GM18519 (cell line): ENCODE results near the gene MRPL10.

Source experiments
- ATAC-seq: cut with Tn5 transposase; IDR thresholded peaks from one replicate; pipeline ENCODE4 v1.9.1; 2021; ENCODE audit warnings: mild to moderate bottlenecking, moderate library complexity; ENCODE audit not compliant: unreplicated experiment, low FRiP score

The MRPL10 gene

GRCh38 chr17:47841488-47842291, 10.3 kb upstream of the MRPL10 start:
- no peak for ATAC-seq

- peak; percentile 74 for ATAC-seq
Observed at GRCh38 chr17:47840742-47841487, 9.6 kb upstream of the MRPL10 start, which contains the start of gene SCRN2. Gene SCRN2, minus strand, starts transcription at chr17:47841273. Its CDS starts 430 bp downstream, at chr17:47840843.

- no peak for ATAC-seq
Observed at GRCh38 chr17:47840001-47840741, 8.8 kb upstream of the MRPL10 start.

- no peak for ATAC-seq
Observed at GRCh38 chr17:47839071-47839470, 7.7 kb upstream of the MRPL10 start.

GRCh38 chr17:47838636-47839035, 7.3 kb upstream of the MRPL10 start:
- no peak for ATAC-seq

DNA sequence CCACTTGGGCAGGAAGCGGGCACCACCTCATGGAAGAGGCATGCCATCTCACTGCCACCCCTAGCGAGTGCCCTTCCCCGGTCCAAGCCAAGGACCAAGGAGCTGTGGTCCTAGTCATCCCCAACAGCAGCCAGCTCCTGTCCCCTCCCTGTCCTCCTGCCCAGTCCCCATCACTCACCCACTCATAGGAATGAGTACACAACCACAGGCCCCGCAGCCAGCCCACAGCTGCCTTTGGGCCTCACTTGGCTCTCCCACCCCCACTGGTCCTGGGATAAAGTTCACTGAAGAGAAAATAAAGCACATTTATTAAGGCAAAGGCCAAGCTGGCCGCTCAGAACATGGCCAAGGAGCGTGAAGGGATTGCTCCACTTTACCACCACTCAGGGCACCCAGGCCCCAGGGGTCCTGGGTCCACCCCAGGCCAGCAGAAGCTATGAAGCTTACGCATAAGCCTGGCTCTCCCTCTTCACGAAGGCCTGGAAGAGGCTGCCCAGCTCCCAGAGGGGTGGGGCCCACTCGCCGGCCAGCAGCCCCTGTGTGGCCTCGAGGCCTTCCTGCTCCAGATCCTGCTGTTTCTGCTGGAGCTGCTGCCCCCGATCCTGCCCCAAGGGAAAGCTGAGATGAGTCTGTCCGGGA, 6.2 kb upstream of the MRPL10 start:
- ATAC-seq, result no peak

DNA sequence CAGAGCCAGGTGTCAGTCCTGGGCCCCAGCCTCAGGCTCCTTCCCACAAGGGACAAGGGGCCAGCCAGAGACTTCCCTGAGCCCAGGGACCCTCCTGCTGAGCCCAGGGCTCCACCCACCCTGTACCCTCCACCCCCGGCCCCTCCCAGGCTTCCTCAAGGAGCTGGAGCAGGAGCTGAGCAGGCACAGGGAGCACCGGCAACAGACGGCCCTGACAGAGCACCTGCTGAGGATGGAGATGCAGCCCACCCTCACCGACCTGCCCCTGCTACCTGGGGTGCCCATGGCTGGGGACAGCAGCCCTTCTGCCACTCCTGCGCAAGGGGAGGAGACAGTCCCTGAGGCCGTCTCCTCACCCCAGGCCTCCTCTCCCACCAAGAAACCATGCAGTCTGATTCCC, 5.3 kb upstream of the MRPL10 start:
- no peak for ATAC-seq

DNA sequence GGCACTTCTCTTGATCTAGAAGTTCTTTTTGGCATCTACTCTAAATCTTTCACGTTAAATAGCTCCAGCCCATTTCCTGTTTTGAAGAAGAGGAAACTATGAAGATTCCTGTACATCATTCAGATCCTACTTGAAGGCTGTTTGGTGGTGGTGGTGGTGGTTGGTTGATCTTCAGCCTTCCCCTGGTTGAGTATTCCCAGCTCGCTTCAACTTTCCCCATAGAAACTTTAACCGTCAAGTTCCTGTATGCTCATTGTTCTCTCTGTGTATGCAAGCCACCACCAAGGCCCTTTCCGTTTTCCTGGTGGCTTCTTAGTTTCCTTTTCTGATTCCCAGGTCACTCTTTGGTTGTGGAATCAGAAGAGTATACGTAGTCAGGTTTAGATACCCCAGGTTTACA, 3.4 kb upstream of the MRPL10 start:
- ATAC-seq, result no peak

DNA sequence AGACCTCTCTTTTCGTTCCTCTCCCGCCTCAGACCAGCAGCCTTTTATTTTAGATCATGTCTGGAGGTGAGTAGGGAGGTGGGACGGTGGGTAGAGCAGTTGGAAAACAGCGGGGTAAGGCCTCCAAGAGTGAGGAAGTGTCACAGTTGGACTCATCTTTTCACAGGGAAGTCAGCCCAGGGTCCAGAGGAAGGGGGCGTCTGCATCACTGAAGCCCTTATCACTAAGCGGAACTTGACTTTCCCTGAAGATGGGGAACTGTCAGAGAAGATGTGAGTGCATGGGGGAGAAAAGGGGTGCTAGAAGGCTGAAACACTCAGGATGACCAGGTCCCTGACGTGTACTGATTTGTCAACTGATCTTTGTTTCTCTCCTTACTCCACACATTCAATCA, 590 bp upstream of the MRPL10 start:
- no peak for ATAC-seq

DNA sequence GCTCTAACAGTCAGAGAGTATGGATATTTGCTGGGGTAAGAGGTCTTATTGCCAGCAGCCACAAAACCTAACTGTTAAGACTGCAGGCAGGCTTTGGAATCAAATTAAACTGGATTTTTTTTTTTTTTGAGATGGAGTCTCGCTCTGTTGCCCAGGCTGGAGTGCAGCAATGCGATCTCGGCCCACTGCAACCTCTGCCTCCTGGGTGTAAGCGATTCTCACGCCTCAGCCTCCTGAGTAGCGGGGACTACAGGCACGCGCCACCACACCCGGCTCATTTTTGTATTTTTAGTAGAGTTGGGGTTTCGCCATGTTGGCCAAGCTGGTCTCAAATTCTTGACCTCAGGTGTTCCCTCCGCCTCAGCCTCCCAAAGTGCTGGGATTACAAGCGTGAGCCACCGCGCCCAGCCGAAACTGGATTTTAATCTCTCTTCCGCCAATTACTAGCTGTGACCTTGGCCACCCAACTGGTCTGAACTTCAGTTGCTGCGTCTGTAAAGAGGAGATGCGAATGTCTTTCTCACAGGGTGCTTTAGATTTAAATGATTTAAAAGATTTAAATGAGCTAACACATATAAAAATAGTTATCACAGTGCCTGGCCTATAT, 842 bp downstream of the MRPL10 start:
- ATAC-seq, result no peak

GRCh38 chr17:47829870-47830269, 1.5 kb downstream of the MRPL10 start:
- ATAC-seq, result no peak

DNA sequence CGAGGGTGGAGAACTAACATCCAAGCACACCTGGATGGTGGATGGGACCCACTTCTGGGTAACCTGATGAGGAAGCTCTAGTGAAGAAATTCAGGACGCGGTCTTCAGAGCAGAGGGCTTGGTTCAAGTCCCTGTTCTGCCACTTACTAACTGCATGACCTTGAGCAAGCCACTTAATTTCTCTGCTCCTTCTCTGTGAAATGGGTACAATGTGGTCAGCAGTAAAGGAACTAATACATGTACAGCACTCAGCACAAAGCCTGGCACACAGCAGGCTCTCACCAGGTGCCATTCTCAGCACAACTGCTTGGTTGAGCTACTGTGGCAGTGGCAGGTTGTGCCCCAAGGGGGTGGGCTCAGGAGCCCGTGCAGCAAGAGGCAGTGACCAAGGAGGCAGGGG, 7.8 kb downstream of the MRPL10 start:
- no peak for ATAC-seq

GRCh38 chr17:47822785-47823184, 8.6 kb downstream of the MRPL10 start:
- ATAC-seq, result no peak

DNA sequence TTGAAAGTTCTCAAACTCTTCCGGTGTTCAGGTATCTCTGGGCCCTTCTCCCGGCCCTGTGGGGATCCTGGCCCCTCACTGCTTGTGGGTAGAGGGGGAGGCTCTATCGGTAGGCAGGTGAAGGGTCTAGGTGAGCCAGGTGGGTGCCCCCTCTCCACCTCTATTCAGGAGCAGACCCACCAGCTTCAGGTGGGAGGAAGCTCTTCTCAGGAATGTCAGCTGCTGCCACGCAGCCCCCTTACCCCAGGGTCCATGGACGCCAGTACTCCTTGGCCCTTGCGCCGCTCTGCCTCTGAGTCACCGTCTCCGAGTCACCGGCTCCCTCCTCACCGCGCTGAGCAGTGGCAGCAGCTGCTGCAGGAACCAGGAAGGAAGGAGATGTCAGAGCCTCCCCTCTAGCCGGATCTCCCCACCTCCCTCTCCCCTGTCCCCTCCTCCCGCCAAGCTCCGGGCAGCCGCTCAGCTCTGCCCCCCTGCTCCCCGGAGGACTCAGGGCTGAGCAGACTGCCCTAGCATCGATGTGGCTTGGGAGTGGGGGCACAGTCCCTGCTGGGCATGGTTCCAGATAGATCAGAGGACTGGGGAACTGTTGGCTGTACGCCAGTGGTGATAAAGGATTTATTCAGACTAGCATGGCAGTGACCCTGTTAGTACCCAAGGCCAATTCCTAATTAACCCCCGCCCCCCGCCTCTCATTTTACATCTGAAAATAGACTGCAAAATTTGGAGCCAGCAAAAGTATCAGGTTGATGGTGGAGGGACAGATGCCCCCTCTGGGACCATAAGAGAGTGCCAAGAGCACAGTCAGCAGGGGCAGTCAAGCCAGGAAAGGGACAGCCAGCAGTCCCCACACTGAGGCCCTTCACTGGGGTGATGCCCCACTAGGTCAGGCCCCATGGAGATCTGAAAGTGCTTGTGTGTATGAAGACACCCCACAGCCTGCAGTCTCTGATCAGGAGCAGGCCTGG, 9.6 kb downstream of the MRPL10 start, which contains the start of gene OSBPL7:
Gene OSBPL7, minus strand, starts transcription at position 371 of the 968 bp plus-strand sequence. CDS start 1,516 bp downstream, outside the sequence.
- ATAC-seq, result no peak

DNA sequence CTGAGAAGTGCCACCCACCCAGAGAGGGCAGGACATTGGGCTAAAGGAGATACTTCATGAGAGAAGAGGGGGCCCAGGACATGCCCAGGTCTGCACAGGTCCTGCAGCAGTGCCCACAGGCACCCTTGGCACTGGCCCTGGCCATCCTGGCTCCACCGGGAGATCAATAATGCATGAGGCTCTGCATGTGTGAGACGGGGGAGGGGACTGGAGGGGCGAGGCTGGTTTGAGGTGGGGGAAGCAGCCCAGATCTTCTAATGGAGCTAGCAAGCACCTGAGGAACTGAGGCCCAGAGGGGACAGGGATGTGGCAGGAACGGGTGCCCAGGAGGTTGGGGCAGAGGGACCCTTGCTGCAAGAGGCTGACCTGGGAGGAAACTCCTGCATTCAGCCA, 10.3 kb downstream of the MRPL10 start:
- no peak for ATAC-seq

GRCh38 chr17:47820033-47820789, 11.1 kb downstream of the MRPL10 start:
- no peak for ATAC-seq

GRCh38 chr17:47819475-47819874, 11.9 kb downstream of the MRPL10 start:
- ATAC-seq, result no peak

DNA sequence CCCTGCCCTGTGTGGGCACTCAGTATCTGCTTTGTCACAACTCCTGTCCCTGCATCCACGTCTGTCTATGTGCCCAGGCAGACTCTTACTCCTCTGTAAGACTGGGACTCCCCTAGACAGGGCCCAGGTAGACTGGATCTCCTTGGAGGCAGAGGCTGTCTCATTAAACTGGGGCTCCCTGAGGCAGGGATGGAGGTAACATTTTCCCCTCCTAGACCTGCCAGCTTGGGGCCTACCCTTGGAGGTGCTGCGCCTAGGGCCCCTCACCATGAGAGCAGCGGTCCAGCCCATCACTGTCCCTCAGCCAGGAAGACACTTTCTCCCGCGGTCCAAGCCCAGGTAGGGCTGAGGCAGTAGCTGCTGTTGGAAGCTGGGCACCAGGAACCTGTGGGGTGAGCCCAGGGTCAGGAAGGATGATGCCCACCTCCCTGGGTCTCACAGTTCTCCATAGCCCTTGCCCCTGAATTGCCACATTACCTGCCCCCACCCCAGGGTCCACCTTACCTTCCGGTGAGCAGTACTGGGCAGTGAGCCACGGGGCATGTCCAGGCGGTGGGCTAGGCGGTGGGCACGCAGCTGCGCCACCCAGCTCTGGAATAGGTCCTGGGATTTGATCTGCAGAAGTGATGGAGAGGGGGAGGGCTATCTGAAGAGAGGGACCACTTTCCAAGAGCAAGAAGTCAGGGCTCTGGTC, 13.2 kb downstream of the MRPL10 start:
- no peak for ATAC-seq
